HL-60/S4 treated with retinoic acid at 250 ng/mL for 4 days and 3 days (cell line): ENCODE measurements around the gene DOCK3.
"Not testable (repeated sequence)": the region's sequence is repeated elsewhere in the genome, so short reads cannot be mapped to it uniquely, and the experiment has no call there.

Experiments
- in situ Hi-C: fragments of 300-500 bp; cut with MboI; formaldehyde crosslinking; loops from 2 replicates; pipeline ENCODE4 v1.7.0; 2022; ENCODE audit warnings: low sequenced_read_pairs

The DOCK3 gene

GRCh38 chr3:50876947-50877346 lies 202.2 kb downstream of the DOCK3 start:
- in situ Hi-C loops = no loop called here

- in situ Hi-C loops = not testable (repeated sequence)
Observed at GRCh38 chr3:50882733-50883132, 208.0 kb downstream of the DOCK3 start.

- in situ Hi-C loops = no loop called here
Observed at GRCh38 chr3:50883755-50884154, 209.0 kb downstream of the DOCK3 start.

DNA sequence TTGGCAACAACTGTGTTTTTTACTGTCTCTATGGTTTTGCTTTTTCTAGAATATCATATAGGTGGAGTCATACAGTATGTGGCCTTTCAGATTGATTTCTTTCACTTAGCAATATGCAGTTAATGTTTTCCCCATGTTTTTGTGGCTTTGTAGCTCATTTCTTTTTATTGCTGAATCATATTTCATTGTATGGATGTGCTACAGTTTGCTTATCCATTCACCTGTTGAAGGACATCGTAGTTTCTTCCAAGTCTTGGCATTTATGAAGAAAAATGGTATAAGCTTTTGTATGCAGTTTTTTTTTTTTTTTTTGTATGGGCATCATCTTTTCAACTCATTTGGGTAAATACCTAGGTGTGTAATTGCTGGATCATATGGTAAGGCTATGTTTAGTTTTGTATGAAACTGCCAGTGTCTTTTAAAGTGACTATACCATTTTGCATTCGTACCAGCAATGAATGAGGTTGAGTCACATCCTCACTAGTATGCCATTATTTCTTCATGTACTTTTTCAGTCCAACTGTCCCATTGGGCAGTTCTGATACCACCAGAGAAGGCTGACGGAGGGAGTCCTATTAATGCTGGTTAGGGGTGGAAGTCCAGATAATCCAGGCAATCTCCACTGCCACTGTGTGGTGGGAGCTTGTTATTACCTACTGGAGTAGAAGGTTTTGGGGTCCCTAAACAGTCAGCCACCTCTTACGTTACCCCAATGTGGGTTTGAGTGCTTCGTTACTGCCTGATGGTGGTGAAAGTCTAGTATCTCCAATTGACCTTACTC lies 210.5 kb downstream of the DOCK3 start:
- in situ Hi-C loops = no loop called here

DNA sequence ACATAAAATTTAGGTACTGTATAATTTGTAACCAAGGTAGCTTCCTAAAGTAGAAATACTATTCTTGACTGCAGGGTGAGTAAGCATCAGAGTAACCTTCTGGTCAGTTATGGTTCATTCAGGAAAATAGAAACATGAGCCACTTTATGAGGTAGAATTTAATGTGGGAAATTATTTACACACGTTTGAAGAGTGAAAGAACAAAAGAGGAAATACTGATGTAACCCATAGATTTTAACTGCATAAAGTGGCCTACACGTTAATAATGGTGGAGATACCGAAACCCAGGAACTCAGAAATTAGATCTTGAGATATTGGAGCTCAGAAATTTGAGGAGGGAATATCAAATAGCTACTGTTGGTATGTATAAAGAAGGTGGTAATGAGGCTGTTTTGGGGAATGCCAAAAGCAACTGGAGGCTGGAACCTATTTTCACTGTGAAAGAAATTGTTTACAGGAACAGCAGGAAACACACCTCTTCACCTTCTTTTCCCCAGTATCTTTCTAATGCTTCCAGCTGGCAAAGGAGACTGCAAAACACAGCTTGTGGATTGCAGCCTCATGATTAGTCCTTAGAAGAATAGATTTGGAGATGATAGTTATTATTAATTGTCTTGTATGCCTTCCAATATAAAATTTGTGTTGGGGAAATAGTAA lies 216.1 kb downstream of the DOCK3 start:
- in situ Hi-C loops = no loop called here

DNA sequence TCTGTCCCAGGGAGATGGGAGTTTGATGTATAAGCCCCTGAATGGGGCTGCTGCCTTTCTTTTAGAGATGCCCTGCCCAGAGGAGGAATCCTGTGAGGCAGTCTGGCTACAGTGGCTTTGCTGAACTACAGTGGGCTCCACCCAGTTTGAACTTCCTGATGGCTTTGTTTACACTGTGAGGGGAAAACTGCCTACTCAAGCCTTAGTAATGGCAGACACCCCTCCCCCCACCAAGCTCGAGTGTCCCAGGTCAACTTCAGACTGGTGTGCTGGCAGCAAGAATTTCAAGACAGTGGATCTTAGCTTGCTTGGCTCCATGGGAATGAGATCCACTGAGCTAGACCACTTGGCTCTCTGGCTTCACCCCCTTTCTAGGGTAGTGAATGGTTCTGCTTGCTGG lies 226.4 kb downstream of the DOCK3 start:
- in situ Hi-C loops = not testable (repeated sequence)

DNA sequence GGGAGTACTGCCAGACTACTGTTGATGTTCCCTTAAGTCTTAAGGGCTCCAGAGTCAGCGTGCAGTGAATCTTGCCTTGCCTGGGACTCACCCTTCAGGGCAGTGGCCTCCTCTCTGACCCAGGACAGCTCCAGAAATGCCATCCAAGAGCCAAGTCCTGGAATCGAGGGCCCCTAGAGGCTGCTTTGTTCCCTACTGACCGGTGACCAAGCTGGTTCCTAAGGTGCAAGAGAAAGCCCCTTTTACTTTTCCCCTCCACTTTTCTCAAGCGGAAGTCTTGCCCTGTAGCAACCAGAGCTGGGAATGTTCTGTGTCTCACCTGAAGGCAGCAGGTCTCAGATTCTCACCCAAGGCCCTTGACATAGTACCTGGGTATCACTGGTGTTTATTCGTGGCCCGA lies 238.0 kb downstream of the DOCK3 start:
- in situ Hi-C loops = no loop called here

- in situ Hi-C loops = no loop called here
Observed at GRCh38 chr3:50913260-50913659, 238.5 kb downstream of the DOCK3 start.

DNA sequence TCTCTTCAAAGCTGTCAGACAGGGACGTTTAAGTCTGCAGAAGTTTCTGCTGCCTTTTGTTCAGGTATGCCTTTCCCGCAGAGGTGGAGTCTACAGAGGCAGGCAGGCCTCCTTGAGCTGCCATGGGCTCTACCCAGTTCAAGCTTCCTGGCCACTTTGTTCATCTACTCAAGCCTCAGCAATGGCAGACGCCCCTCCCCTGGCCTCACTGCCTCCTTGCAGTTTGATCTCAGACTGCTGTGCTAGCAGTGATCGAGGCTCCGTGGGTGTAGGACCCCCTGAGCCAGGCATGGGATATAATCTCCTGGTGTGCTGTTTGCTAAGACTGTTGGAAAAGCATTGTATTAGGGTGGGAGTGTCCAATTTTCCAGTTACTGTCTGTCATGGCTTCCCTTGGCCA lies 247.3 kb downstream of the DOCK3 start:
- in situ Hi-C loops = not testable (repeated sequence)

GRCh38 chr3:50923955-50924354 lies 249.2 kb downstream of the DOCK3 start:
- in situ Hi-C loops = no loop called here

DNA sequence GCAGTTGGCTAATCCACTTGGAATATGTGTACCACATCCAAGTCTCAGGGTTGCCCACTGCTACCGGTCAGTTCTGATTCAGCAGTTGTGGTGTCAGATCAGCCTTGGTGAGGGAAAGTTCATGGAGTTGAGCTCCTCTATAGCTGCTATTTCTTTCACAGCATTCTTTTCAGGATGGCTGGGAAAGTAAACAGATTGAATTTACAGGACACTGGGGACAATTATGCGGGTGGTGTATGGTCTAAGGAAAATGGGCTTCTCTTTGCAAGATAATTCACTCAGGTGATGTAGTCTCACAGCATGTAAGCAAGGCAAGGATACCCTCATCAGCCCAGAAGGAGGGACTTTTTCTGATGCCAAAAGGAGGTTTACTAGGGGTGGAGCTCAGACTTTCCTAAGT lies 249.9 kb downstream of the DOCK3 start:
- in situ Hi-C loops = no loop called here

DNA sequence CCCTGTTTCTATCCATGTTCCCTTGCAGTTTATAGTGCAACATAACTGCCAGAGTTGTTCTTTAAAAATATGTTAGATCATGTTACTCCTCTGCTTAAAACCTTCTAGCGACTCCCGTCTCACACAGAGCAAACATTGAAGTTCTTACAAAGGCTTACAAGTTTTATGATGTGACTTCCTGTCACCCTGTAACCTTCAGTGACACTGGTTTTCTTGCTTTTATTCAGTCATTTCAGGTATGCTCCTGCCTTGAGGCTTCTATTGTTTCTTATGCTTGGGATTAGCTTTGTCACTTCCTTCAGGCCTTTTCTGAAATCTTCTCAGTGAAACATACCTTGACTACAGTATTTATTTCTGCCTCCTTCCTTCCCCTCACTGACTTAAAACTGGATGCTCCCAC lies 252.1 kb downstream of the DOCK3 start:
- in situ Hi-C loops = no loop called here

DNA sequence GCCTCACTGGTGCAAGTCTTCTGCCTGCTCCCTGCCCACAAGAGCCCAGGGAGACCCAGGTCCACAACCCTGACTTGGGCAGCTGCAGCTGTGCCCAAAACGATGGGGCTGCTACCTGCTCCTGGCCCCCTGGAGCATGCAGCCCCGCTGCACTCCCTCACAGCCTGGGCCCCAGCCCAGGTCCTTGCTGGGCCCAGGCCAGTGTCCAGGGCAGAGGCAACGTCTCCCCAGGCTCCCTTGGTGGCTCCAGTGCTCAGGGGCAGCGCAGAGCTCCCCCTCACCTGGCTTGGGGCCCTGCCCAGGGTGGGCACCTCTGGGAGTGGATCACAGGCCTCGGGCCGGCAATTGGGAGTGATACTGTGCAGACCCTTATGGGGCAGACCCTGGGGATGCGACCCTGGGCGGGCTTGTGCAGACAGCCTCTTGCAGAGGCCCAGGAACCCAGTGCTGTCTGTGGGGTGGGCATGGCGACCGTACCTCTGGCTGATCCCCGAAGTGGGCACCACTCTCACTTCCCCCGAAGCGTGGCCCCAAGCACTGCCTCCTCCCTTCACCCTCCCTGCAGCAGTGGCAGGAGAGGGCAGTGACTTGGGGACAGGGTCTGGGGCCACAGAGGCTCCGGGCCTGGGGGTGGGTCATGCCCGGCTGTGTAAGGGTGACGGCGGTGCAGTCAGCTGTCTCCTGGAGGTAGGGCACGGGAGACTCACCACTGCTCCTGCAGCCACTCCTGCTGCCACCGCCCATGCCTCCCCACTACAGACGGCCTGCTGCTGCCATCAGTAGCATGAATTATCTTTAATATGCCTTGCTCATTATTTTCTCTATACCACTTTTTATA lies 255.9 kb downstream of the DOCK3 start:
- in situ Hi-C loops = no loop called here

DNA sequence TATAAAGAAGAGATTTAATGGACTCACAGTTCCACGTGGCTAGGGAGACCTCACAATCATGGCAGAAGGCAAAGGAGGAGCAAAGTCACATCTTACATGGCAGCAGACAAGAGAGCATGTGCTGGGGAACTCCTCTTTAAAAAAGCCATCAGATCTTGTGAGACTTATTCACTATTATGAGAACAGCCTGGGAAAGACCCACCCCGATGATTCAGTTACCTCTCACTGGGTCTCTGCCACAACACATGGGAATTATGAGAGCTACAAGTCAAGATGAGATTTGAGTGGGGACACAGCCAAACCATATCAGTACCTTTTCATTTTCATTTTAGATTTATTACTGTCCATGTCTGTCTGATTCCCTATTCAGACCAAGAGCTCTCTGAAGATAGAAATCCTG lies 258.2 kb downstream of the DOCK3 start:
- in situ Hi-C loops = not testable (repeated sequence)

GRCh38 chr3:50936389-50936788 lies 261.7 kb downstream of the DOCK3 start:
- in situ Hi-C loops = no loop called here

DNA sequence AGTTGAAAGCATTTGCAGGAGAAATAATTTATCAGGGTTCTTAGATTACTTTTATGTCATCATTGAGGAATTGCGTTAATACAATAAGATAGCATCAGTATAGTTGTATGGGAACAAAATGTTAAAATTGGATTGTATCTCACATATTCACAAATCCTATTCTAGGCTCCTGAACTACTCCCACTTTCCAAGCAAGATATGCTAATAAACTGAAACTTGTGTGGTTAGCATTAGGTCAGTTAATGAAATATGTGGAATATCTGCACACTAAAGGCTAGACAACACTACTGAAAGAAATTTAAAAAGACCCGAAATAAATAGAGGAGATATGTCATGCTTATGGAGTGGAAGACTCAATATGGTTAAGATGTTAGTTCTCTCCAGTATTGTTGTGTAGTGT lies 272.7 kb downstream of the DOCK3 start:
- in situ Hi-C loops = no loop called here

DNA sequence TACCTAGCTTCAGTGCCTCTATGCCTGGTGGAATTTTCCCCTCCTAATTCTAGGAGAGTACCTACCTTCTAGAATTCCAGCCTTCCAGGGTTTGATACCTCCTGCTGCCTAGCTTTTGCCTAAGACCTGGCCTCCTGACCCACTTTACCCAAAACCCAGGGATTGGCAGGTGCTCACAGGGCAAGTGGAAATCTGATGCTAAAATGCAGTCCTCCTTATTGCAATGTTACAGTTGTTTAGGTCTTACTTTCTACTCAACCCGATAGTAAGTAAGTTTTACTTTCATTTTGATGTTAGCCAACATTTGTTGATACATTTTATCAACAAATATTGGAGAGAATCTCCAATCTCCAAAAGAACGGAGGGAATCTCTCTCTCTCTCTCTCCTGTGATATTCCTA lies 275.9 kb downstream of the DOCK3 start:
- in situ Hi-C loops = no loop called here

- in situ Hi-C loops = no loop called here
Observed at GRCh38 chr3:50953825-50954414, 279.2 kb downstream of the DOCK3 start.

GRCh38 chr3:50961386-50961785 lies 286.7 kb downstream of the DOCK3 start:
- in situ Hi-C loops = no loop called here

DNA sequence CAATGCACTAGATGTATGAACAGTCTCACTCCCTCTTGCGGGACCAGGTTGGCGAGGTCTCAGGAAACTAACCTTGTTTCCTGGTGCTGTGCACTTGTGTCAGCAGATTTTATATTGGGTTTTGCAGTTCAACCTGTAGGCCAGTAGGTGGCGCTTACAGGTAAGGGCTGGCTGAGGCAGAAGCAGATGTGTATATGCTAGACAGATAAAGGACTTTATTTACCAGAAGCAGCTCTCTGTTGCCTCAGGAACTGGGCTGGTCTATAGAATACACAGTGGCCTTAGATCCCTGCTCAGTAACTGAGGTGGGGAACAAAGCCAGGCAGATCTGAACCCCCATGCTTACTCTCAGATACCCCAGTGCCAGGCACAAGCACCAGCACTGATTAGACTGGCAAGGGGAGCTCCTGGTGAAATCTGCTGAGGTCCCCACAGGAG lies 296.8 kb downstream of the DOCK3 start:
- in situ Hi-C loops = no loop called here

DNA sequence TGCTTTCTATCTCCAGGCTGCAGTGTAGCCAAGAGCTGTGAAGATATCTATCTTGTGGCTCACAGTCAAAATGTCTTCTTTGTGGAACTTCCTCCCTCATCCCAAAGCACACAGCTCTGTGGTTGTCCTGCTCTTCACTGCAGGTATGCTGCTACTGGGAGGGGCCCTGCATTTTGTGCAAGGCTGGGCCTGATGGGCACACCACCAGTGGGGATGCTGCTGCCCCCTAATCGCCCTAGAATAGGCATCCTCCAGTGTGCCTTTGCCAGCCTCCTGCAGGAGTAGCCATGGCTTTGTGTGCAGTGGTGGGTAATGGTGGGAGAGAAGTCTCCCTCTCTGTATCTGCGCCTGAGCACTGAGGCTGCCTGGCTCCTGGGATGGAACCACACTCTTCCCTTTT lies 297.3 kb downstream of the DOCK3 start:
- in situ Hi-C loops = no loop called here
